ENCODE measurements around the gene SDR9C7.
"Not testable (repeated sequence)": the region's sequence is repeated elsewhere in the genome, so short reads cannot be mapped to it uniquely, and the experiment has no call there.

Gene SDR9C7

GRCh38 chr12:56962247-56962646 is 28.0 kb upstream of the SDR9C7 start:
- not testable (repeated sequence) for H3K79me2 ChIP-seq (ENCODE audit: insufficient read depth, low read length); H3K27me3 ChIP-seq (ENCODE audit: insufficient read depth, low read length); H3K9me2 ChIP-seq (ENCODE audit: low read depth, low read length); H3K9me3 ChIP-seq (ENCODE audit: low read length); H3K4me1 ChIP-seq (ENCODE audit: insufficient read depth, low read length, severe bottlenecking); H3K4me3 ChIP-seq (ENCODE audit: low read depth, low read length, poor library complexity, severe bottlenecking); H3F3A ChIP-seq (ENCODE audit: insufficient read depth, low read length); H3K9ac ChIP-seq (ENCODE audit: low read length); H3K27ac ChIP-seq (ENCODE audit: low read depth, low read length, poor library complexity, severe bottlenecking); H4K20me1 ChIP-seq (ENCODE audit: insufficient read depth, low read length); H3K4me2 ChIP-seq (ENCODE audit: low read length); H3K36me3 ChIP-seq (ENCODE audit: insufficient read depth, low read length); H2AFZ ChIP-seq (ENCODE audit: low read length)

- H3F3A ChIP-seq (ENCODE audit: insufficient read depth, low read length), result no peaks in the 10 kb centered on the region
- H3K9me3 ChIP-seq (ENCODE audit: low read length), result no peaks in the 10 kb centered on the region
- no peaks in the 10 kb centered on the region; the same call in 1 of the 2 replicates for H3K27me3 ChIP-seq (ENCODE audit: insufficient read depth, low read length)
- H3K4me3 ChIP-seq (ENCODE audit: low read depth, low read length, poor library complexity, severe bottlenecking), result no peak overlapping the region
- H3K9me2 ChIP-seq (ENCODE audit: low read depth, low read length), result no peaks in the 10 kb centered on the region
- no peak overlapping the region for H3K27ac ChIP-seq (ENCODE audit: low read depth, low read length, poor library complexity, severe bottlenecking)
- H3K9ac ChIP-seq (ENCODE audit: low read length), result no peak overlapping the region
- no peaks in the 10 kb centered on the region for H3K4me1 ChIP-seq (ENCODE audit: insufficient read depth, low read length, severe bottlenecking)
- no peak overlapping the region for H3K4me2 ChIP-seq (ENCODE audit: low read length)
- no peaks in the 10 kb centered on the region for H4K20me1 ChIP-seq (ENCODE audit: insufficient read depth, low read length)
- H2AFZ ChIP-seq (ENCODE audit: low read length), result no peak overlapping the region
- TF ChIP-seq EZH2 (IDR thresholded peaks at IDR 0.05; ENCODE audit: borderline replicate concordance, low read length) (no peak), CTCF (IDR thresholded peaks at IDR 0.05; ENCODE audit: low read length) (no peak)
- H3K36me3 ChIP-seq (ENCODE audit: insufficient read depth, low read length), result no peaks in the 10 kb centered on the region
- H3K79me2 ChIP-seq (ENCODE audit: insufficient read depth, low read length), result no peaks in the 10 kb centered on the region
These were observed 24.2 kb upstream of the SDR9C7 start for GRCh38 chr12:56958422-56958821.

GRCh38 chr12:56957229-56958052 is 23.2 kb upstream of the SDR9C7 start, which contains the start of gene RDH16:
RDH16 (minus strand) TSS chr12:56957608; CDS start chr12:56957462, 146 bp downstream.
- no peak for TF ChIP-seq CTCF (IDR thresholded peaks at IDR 0.05; ENCODE audit: low read length)
- no peak within 1 kb of the TSS for H3K4me3 ChIP-seq (ENCODE audit: low read depth, low read length, poor library complexity, severe bottlenecking)
- no peak within 1 kb of the TSS for H3K27ac ChIP-seq (ENCODE audit: low read depth, low read length, poor library complexity, severe bottlenecking)
- H3F3A ChIP-seq (ENCODE audit: insufficient read depth, low read length), result no peaks in the 10 kb centered on the region
- no peaks in the 10 kb centered on the region for H3K9me2 ChIP-seq (ENCODE audit: low read depth, low read length)
- no peaks in the 10 kb centered on the region for H3K4me1 ChIP-seq (ENCODE audit: insufficient read depth, low read length, severe bottlenecking)
- no peaks in the 10 kb centered on the region for H3K9me3 ChIP-seq (ENCODE audit: low read length)
- no peaks in the 10 kb centered on the region for H3K79me2 ChIP-seq (ENCODE audit: insufficient read depth, low read length)
- no peaks in the 10 kb centered on the region for H3K36me3 ChIP-seq (ENCODE audit: insufficient read depth, low read length)
- no peaks in the 10 kb centered on the region; the same call in 1 of the 2 replicates for H3K27me3 ChIP-seq (ENCODE audit: insufficient read depth, low read length)
- H3K4me2 ChIP-seq (ENCODE audit: low read length), result no peak within 1 kb of the TSS
- H3K9ac ChIP-seq (ENCODE audit: low read length), result no peak within 1 kb of the TSS
- H4K20me1 ChIP-seq (ENCODE audit: insufficient read depth, low read length), result no peaks in the 10 kb centered on the region
- no peak within 1 kb of the TSS for H2AFZ ChIP-seq (ENCODE audit: low read length)

All from OCI-LY1 (cell line).